Keratinocyte (primary cell): ENCODE data around the gene TRIL. TPM values are rescaled to one million over a fixed set of nuclear protein-coding genes. Genes with fewer than 3 reads are reported as not detected.

Experiments
- DNase-seq: peaks from one replicate; pipeline ENCODE4 v3.0.0-alpha.2; 2011; ENCODE audit warnings: low read depth, missing footprints, low spot score
- FAIRE-seq: peaks from 2 replicates; lab custom pipeline; 2011; peaks lifted over from hg19 to GRCh38; lab: Jason Lieb, UNC
- H2AFZ ChIP-seq: 2 replicates; pipeline ENCODE4 v1.6.0; 2012; ENCODE audit warnings: low read length, control low read depth, inconsistent platforms; ENCODE audit not compliant: control insufficient read depth
- H3K27ac ChIP-seq: 2 replicates; pipeline ENCODE4 v1.5.1; 2011; ENCODE audit warnings: low read length; ENCODE audit not compliant: control insufficient read depth, insufficient read depth
- H3K27me3 ChIP-seq: 3 replicates; pipeline ENCODE4 v1.6.0; 2011; ENCODE audit warnings: low read length; ENCODE audit not compliant: control insufficient read depth, insufficient read depth; ENCODE audit errors: extremely low read depth
- H3K36me3 ChIP-seq, 2 experiments: 2 replicates in 1 of 2; 3 replicates in 1 of 2; pipeline ENCODE4 v1.5.1; 2011; ENCODE audit warnings: low read length in 2 of 2, mild to moderate bottlenecking in 1 of 2; ENCODE audit not compliant: control insufficient read depth in 2 of 2, insufficient read depth in 2 of 2; ENCODE audit errors: extremely low read depth in 1 of 2
- H3K4me1 ChIP-seq: 3 replicates; pipeline ENCODE4 v1.5.1; 2011; ENCODE audit warnings: low read length; ENCODE audit not compliant: control insufficient read depth, insufficient read depth; ENCODE audit errors: extremely low read depth
- H3K4me2 ChIP-seq: 3 replicates; pipeline ENCODE4 v1.6.0; 2011; ENCODE audit warnings: low read depth, low read length; ENCODE audit not compliant: control insufficient read depth, insufficient read depth; ENCODE audit errors: extremely low read depth
- H3K4me3 ChIP-seq, 3 experiments: fragments of 200-600 bp in 1 of 3; sonication (generic) in 1 of 3; 2 replicates in 2 of 3; 3 replicates in 1 of 3; pipeline ENCODE4 v1.5.1; 2011 to 2016; ENCODE audit warnings: low read length in 3 of 3, mild to moderate bottlenecking in 3 of 3, control low read depth in 2 of 3, inconsistent platforms in 1 of 3, low read depth in 1 of 3, mixed read lengths in 1 of 3, mixed run types in 1 of 3, moderate library complexity in 1 of 3; ENCODE audit not compliant: control insufficient read depth in 2 of 3, insufficient read depth in 2 of 3; ENCODE audit errors: extremely low read depth in 1 of 3
- H3K79me2 ChIP-seq: 2 replicates; pipeline ENCODE4 v1.6.0; 2012; ENCODE audit warnings: low read length; ENCODE audit not compliant: control insufficient read depth, insufficient read depth
- H3K9ac ChIP-seq: 3 replicates; pipeline ENCODE4 v1.6.0; 2011; ENCODE audit warnings: low read length; ENCODE audit not compliant: control insufficient read depth, insufficient read depth; ENCODE audit errors: extremely low read depth
- H3K9me1 ChIP-seq: 3 replicates; pipeline ENCODE4 v1.6.0; 2011; ENCODE audit warnings: low read length; ENCODE audit not compliant: control insufficient read depth, insufficient read depth; ENCODE audit errors: extremely low read depth
- H3K9me3 ChIP-seq: 2 replicates; pipeline ENCODE4 v1.5.1; 2012; ENCODE audit warnings: low read depth, low read length; ENCODE audit not compliant: control insufficient read depth
- H4K20me1 ChIP-seq: 3 replicates; pipeline ENCODE4 v1.6.0; 2011; ENCODE audit warnings: low read length; ENCODE audit not compliant: control insufficient read depth, insufficient read depth; ENCODE audit errors: extremely low read depth
- EZH2 ChIP-seq: IDR thresholded peaks from one replicate; pipeline ENCODE4 v1.6.1; 2012; ENCODE audit warnings: inconsistent platforms, mild to moderate bottlenecking, low read length, moderate library complexity
- dilution Hi-C: fragments of 300-500 bp; cut with MboI; formaldehyde crosslinking; loops from one replicate; pipeline ENCODE4 v1.7.0; 2020; ENCODE audit warnings: low sequenced_read_pairs; ENCODE audit not compliant: extremely low pct_ligation_motif_present
- polyA plus RNA-seq, 5 experiments: library from polyadenylated mRNA; depleted of rRNA in 3 of 5; stranded (reverse) in 3 of 5; stranded (forward) in 1 of 5; unstranded in 1 of 5; fragments of >200 nt; gene quantifications; 1 replicate in 1 of 5; 2 replicates in 3 of 5; 3 replicates in 1 of 5; pipeline versions ENCODE4 v1.2.1 to v1.2.3, GENCODE V29; 2011 to 2012; ENCODE audit warnings: missing spikeins in 2 of 5, low read depth in 1 of 5, low replicate concordance in 1 of 5
- TF ChIP-seq, protein P1 (sequence below), 3 experiments: IDR thresholded peaks in 1 of 3; conservative IDR thresholded peaks in 1 of 3; optimal IDR thresholded peaks in 1 of 3; 2 replicates in 2 of 3; 3 replicates in 1 of 3; pipeline versions ENCODE3 to v1.5.1; 2011; ENCODE audit warnings: low read length in 3 of 3, mild to moderate bottlenecking in 3 of 3, moderate library complexity in 2 of 3, control low read depth in 1 of 3, inconsistent platforms in 1 of 3; ENCODE audit not compliant: insufficient read depth in 2 of 3; ENCODE audit errors: extremely low read depth in 1 of 3

The TRIL gene
- polyA plus RNA-seq, 1 donor (not counting 4 experiments of a cell fraction or from before 2014, with no cell fraction given): 0.03 TPM

DNA sequence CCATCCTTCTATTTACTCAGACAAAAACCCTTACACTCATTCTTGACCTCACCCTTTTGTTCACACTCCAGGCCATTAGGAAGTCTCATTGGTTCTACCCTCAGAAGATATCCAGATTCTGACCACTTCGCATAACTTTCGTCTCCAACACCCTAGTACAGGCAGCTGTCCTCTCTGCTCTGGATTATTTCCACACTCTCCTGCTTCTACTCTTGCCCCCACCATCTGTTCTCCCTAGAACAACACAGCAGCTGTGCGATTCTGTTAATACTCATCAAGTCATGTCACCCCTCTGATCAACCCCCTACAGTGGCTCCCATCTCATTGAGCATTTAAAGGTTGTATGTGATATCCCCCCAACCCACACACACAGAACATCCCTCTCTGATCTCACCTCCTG, 15.5 kb upstream of the TRIL start:
- no peaks in the 10 kb centered on the region for H3K9me1 ChIP-seq
- H3K4me3 ChIP-seq: no peak overlapping the region
- H4K20me1 ChIP-seq: no peaks in the 10 kb centered on the region
- no peaks in the 10 kb centered on the region for H3K36me3 ChIP-seq
- FAIRE-seq (no peak), DNase-seq (no peak)
- H3K27ac ChIP-seq: no peak overlapping the region
- H3K9me3 ChIP-seq: peaks cover 10% of the 10 kb centered on the region
- no peak overlapping the region for H3K4me2 ChIP-seq
- TF ChIP-seq, protein P1, sequence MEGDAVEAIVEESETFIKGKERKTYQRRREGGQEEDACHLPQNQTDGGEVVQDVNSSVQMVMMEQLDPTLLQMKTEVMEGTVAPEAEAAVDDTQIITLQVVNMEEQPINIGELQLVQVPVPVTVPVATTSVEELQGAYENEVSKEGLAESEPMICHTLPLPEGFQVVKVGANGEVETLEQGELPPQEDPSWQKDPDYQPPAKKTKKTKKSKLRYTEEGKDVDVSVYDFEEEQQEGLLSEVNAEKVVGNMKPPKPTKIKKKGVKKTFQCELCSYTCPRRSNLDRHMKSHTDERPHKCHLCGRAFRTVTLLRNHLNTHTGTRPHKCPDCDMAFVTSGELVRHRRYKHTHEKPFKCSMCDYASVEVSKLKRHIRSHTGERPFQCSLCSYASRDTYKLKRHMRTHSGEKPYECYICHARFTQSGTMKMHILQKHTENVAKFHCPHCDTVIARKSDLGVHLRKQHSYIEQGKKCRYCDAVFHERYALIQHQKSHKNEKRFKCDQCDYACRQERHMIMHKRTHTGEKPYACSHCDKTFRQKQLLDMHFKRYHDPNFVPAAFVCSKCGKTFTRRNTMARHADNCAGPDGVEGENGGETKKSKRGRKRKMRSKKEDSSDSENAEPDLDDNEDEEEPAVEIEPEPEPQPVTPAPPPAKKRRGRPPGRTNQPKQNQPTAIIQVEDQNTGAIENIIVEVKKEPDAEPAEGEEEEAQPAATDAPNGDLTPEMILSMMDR (optimal IDR thresholded peaks at IDR 0.05 in 1 of 3, IDR thresholded peaks at IDR 0.05 in 1 of 3, conservative IDR thresholded peaks at IDR 0.05 in 1 of 3; ENCODE audit: extremely low read depth in 1 of 3, insufficient read depth in 2 of 3, low read length in 3 of 3): no peak
- no peak for TF ChIP-seq EZH2
- H3K4me1 ChIP-seq: no peaks in the 10 kb centered on the region
- dilution Hi-C loops: no loop called here
- H3K9ac ChIP-seq: no peak overlapping the region
- no peaks in the 10 kb centered on the region for H3K79me2 ChIP-seq
- no peak overlapping the region for H2AFZ ChIP-seq
- no peaks in the 10 kb centered on the region for H3K27me3 ChIP-seq

DNA sequence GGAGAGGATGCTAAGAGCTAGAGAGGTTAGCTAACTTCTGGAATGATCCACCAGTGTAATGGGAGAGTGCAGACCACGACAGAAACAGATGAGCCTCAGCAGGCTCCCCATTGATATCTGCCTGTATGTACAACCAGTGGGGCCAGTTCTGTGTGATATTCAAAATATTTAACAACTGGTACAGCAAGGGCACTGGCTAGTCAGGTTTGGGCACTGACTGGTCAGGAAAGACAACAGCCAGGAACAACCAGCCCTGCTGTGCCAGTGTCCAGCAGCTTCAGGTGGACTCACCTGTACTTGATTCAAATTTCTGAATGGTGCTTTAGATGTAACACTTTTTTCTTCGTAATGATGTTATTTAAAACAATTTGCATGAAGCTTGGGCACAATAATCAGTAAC, 5.9 kb upstream of the TRIL start:
- Histone ChIP-seq H3K27me3 (no peaks in the 10 kb centered on the region), H4K20me1 (no peaks in the 10 kb centered on the region), H3K4me2 (no peak overlapping the region), H3K9me3 (no peaks in the 10 kb centered on the region), H3K9me1 (no peaks in the 10 kb centered on the region), H3K36me3 (no peaks in the 10 kb centered on the region), H3K9ac (no peak overlapping the region), H3K4me3 (no peak overlapping the region), H3K27ac (no peak overlapping the region), H3K4me1 (no peaks in the 10 kb centered on the region), H2AFZ (no peak overlapping the region), H3K79me2 (no peaks in the 10 kb centered on the region)
- TF ChIP-seq, protein P1 (optimal IDR thresholded peaks at IDR 0.05 in 1 of 3, IDR thresholded peaks at IDR 0.05 in 1 of 3, conservative IDR thresholded peaks at IDR 0.05 in 1 of 3; ENCODE audit: extremely low read depth in 1 of 3, insufficient read depth in 2 of 3, low read length in 3 of 3): no peak
- TF ChIP-seq EZH2: no peak
- FAIRE-seq: no peak
- dilution Hi-C loops: no loop called here
- no peak for DNase-seq
